GM23338 (cell line): ENCODE data around the gene UBXN11. TPM values are rescaled to one million over a fixed set of nuclear protein-coding genes. Genes with fewer than 3 reads are reported as not detected.

Experiments used
- EZH2phosphoT487 ChIP-seq: fragments of 200-600 bp; sonication (generic); IDR thresholded peaks from one replicate; pipeline ENCODE4 v1.8.1; 2018; ENCODE audit warnings: antibody characterized with exemption; ENCODE audit not compliant: unreplicated experiment
- POLR2AphosphoS5 ChIP-seq: IDR thresholded peaks from 2 replicates; pipeline ENCODE4 v1.6.1; 2016; ENCODE audit warnings: antibody characterized with exemption, low read depth
- STAT1 ChIP-seq: IDR thresholded peaks from one replicate; pipeline ENCODE4 v1.6.1; 2016; ENCODE audit warnings: antibody characterized with exemption; ENCODE audit not compliant: unreplicated experiment
- polyA plus RNA-seq: library from polyadenylated mRNA; unstranded; fragments of >200 nt; fragmentation: Nextera tagmentation; extraction: Ambion mirVana; gene quantifications from 2 replicates; pipeline ENCODE4 v1.2.1, GENCODE V29; 2016
- total RNA-seq: library from RNA; depleted of rRNA; stranded (reverse); fragments of >200 nt; shearing (Covaris generic); gene quantifications from 2 replicates; pipeline ENCODE4 v1.2.3, GENCODE V29; 2014
- TF ChIP-seq, protein P1 (sequence below): fragments of 250-450 bp; sonication (Bioruptor Pico); IDR thresholded peaks from 2 replicates; pipeline ENCODE4 v1.5.0; 2020; ENCODE audit warnings: mild to moderate bottlenecking, moderate library complexity
- TF ChIP-seq, protein P2 (sequence below): IDR thresholded peaks from 2 replicates; pipeline ENCODE4 v1.6.1; 2016; ENCODE audit warnings: antibody characterized with exemption
- TF ChIP-seq, protein P3 (sequence below): IDR thresholded peaks from one replicate; pipeline ENCODE4 v1.6.1; 2018; ENCODE audit warnings: antibody characterized with exemption; ENCODE audit not compliant: unreplicated experiment

The UBXN11 gene
- total and polyA plus RNA-seq, 2 experiments from 2014 or later = 8.0 to 8.3 TPM

DNA sequence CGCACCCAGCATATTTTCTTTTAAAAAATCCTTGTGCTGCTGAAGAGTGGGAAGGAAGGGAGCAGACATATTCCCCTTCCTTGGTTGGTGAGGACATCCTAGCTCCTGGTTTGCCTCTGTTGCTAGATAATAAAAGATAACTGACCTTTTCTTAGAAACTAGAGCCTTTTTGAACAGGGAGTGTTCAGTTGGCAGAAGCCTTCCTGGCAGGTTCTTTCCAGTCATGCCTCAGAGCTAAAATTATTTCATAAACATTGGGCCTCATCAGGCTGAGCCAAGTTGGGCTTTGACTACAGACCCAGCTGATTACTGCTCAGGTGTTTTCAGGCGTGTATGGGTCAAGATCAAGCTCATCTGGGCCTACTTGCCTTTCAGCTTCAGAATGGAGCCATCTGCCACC, 49.2 kb downstream of the UBXN11 start (continued):
- TF ChIP-seq, protein P1, sequence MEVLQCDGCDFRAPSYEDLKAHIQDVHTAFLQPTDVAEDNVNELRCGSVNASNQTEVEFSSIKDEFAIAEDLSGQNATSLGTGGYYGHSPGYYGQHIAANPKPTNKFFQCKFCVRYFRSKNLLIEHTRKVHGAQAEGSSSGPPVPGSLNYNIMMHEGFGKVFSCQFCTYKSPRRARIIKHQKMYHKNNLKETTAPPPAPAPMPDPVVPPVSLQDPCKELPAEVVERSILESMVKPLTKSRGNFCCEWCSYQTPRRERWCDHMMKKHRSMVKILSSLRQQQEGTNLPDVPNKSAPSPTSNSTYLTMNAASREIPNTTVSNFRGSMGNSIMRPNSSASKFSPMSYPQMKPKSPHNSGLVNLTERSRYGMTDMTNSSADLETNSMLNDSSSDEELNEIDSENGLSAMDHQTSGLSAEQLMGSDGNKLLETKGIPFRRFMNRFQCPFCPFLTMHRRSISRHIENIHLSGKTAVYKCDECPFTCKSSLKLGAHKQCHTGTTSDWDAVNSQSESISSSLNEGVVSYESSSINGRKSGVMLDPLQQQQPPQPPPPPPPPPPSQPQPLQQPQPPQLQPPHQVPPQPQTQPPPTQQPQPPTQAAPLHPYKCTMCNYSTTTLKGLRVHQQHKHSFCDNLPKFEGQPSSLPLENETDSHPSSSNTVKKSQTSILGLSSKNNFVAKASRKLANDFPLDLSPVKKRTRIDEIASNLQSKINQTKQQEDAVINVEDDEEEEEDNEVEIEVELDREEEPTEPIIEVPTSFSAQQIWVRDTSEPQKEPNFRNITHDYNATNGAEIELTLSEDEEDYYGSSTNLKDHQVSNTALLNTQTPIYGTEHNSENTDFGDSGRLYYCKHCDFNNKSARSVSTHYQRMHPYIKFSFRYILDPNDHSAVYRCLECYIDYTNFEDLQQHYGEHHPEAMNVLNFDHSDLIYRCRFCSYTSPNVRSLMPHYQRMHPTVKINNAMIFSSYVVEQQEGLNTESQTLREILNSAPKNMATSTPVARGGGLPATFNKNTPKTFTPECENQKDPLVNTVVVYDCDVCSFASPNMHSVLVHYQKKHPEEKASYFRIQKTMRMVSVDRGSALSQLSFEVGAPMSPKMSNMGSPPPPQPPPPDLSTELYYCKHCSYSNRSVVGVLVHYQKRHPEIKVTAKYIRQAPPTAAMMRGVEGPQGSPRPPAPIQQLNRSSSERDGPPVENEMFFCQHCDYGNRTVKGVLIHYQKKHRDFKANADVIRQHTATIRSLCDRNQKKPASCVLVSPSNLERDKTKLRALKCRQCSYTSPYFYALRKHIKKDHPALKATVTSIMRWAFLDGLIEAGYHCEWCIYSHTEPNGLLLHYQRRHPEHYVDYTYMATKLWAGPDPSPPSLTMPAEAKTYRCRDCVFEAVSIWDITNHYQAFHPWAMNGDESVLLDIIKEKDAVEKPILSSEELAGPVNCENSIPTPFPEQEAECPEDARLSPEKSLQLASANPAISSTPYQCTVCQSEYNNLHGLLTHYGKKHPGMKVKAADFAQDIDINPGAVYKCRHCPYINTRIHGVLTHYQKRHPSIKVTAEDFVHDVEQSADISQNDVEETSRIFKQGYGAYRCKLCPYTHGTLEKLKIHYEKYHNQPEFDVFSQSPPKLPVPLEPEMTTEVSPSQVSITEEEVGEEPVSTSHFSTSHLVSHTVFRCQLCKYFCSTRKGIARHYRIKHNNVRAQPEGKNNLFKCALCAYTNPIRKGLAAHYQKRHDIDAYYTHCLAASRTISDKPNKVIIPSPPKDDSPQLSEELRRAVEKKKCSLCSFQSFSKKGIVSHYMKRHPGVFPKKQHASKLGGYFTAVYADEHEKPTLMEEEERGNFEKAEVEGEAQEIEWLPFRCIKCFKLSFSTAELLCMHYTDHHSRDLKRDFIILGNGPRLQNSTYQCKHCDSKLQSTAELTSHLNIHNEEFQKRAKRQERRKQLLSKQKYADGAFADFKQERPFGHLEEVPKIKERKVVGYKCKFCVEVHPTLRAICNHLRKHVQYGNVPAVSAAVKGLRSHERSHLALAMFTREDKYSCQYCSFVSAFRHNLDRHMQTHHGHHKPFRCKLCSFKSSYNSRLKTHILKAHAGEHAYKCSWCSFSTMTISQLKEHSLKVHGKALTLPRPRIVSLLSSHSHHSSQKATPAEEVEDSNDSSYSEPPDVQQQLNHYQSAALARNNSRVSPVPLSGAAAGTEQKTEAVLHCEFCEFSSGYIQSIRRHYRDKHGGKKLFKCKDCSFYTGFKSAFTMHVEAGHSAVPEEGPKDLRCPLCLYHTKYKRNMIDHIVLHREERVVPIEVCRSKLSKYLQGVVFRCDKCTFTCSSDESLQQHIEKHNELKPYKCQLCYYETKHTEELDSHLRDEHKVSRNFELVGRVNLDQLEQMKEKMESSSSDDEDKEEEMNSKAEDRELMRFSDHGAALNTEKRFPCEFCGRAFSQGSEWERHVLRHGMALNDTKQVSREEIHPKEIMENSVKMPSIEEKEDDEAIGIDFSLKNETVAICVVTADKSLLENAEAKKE (CRISPR knock-in tag) = no peak
- TF ChIP-seq, protein P2, sequence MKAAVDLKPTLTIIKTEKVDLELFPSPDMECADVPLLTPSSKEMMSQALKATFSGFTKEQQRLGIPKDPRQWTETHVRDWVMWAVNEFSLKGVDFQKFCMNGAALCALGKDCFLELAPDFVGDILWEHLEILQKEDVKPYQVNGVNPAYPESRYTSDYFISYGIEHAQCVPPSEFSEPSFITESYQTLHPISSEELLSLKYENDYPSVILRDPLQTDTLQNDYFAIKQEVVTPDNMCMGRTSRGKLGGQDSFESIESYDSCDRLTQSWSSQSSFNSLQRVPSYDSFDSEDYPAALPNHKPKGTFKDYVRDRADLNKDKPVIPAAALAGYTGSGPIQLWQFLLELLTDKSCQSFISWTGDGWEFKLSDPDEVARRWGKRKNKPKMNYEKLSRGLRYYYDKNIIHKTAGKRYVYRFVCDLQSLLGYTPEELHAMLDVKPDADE = no peak
- no peak for TF ChIP-seq EZH2phosphoT487
- TF ChIP-seq STAT1 = no peak
- TF ChIP-seq POLR2AphosphoS5 = no peak
- TF ChIP-seq, protein P3, sequence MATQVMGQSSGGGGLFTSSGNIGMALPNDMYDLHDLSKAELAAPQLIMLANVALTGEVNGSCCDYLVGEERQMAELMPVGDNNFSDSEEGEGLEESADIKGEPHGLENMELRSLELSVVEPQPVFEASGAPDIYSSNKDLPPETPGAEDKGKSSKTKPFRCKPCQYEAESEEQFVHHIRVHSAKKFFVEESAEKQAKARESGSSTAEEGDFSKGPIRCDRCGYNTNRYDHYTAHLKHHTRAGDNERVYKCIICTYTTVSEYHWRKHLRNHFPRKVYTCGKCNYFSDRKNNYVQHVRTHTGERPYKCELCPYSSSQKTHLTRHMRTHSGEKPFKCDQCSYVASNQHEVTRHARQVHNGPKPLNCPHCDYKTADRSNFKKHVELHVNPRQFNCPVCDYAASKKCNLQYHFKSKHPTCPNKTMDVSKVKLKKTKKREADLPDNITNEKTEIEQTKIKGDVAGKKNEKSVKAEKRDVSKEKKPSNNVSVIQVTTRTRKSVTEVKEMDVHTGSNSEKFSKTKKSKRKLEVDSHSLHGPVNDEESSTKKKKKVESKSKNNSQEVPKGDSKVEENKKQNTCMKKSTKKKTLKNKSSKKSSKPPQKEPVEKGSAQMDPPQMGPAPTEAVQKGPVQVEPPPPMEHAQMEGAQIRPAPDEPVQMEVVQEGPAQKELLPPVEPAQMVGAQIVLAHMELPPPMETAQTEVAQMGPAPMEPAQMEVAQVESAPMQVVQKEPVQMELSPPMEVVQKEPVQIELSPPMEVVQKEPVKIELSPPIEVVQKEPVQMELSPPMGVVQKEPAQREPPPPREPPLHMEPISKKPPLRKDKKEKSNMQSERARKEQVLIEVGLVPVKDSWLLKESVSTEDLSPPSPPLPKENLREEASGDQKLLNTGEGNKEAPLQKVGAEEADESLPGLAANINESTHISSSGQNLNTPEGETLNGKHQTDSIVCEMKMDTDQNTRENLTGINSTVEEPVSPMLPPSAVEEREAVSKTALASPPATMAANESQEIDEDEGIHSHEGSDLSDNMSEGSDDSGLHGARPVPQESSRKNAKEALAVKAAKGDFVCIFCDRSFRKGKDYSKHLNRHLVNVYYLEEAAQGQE = no peak
